Panc1 (cell line): ENCODE data around the gene RIPOR2. TPM values are rescaled to one million over a fixed set of nuclear protein-coding genes. Genes with fewer than 3 reads are reported as not detected.

Source experiments
- ATAC-seq: fragments of 200-7000 bp; cut with Tn5 transposase; 2 replicates; pipeline ENCODE4 v1.9.1; 2020; ENCODE audit warnings: mild to moderate bottlenecking, moderate library complexity
- BruUV-seq: library from RNA; stranded (reverse); fragments of 400-500 nt; replicated peaks from 2 replicates; lab custom pipeline; 2021; lab: Mats Ljungman, UMichigan
- CTCF ChIA-PET: fragments of 300-600 bp; sonication (Branson Sonifier 250); formaldehyde crosslinking; loops from one replicate; lab custom pipeline; 2022; ENCODE audit warnings: antibody characterized with exemption; lab: Charles Lee
- POLR2A ChIA-PET: fragments of 300-600 bp; sonication (Branson Sonifier 250); formaldehyde crosslinking; loops from one replicate; lab custom pipeline; 2022; ENCODE audit warnings: antibody characterized with exemption; lab: Charles Lee
- DNase-seq: peaks from one replicate; pipeline ENCODE4 v3.0.0-alpha.2; 2010; ENCODE audit warnings: low read depth, low spot score
- H3K27ac ChIP-seq: 2 replicates; pipeline ENCODE4 v1.5.1; 2011; ENCODE audit warnings: mild to moderate bottlenecking, low read length, inconsistent platforms
- H3K27me3 ChIP-seq: fragments of 200-500 bp; sonication (Bioruptor generic); 2 replicates; pipeline ENCODE4 v1.6.0; 2014; ENCODE audit warnings: low read length, inconsistent platforms; ENCODE audit not compliant: control insufficient read depth, insufficient read depth
- H3K36me3 ChIP-seq: fragments of 200-500 bp; sonication (Bioruptor generic); 2 replicates; pipeline ENCODE4 v1.5.1; 2014; ENCODE audit warnings: inconsistent platforms, mild to moderate bottlenecking, low read length, moderate library complexity; ENCODE audit not compliant: control insufficient read depth, insufficient read depth
- H3K4me1 ChIP-seq: 2 replicates; pipeline ENCODE4 v1.5.1; 2011; ENCODE audit warnings: inconsistent platforms, mild to moderate bottlenecking, low read length, moderate library complexity; ENCODE audit not compliant: control insufficient read depth, insufficient read depth
- H3K4me3 ChIP-seq, 2 experiments: 2 replicates each; pipeline ENCODE4 v1.5.1; 2011 to 2012; ENCODE audit warnings: low read depth in 2 of 2, low read length in 2 of 2, mild to moderate bottlenecking in 2 of 2, inconsistent platforms in 1 of 2, moderate library complexity in 1 of 2
- H3K9me3 ChIP-seq: fragments of 200-500 bp; sonication (Bioruptor generic); 2 replicates; pipeline ENCODE4 v1.5.1; 2014; ENCODE audit warnings: low read depth, mild to moderate bottlenecking, inconsistent platforms, low read length, moderate library complexity; ENCODE audit not compliant: control insufficient read depth, insufficient read depth
- POLR2AphosphoS5 ChIP-seq: IDR thresholded peaks from 2 replicates; pipeline ENCODE4 v1.6.1; 2012; ENCODE audit warnings: mild to moderate bottlenecking, low read depth, low read length, moderate library complexity
- REST ChIP-seq, 2 experiments: IDR thresholded peaks; 2 replicates each; pipeline ENCODE4 v1.6.1; 2011 to 2012; ENCODE audit warnings: low read depth in 2 of 2, control low read depth in 1 of 2, low read length in 1 of 2, mild to moderate bottlenecking in 1 of 2, moderate library complexity in 1 of 2; ENCODE audit not compliant: insufficient read depth in 1 of 2
- SIN3A ChIP-seq: IDR thresholded peaks from 2 replicates; pipeline ENCODE4 v1.6.1; 2012; ENCODE audit warnings: low read depth, mild to moderate bottlenecking, low read length, moderate library complexity, borderline replicate concordance; ENCODE audit not compliant: insufficient read depth
- TCF7L2 ChIP-seq: IDR thresholded peaks from 2 replicates; pipeline ENCODE4 v1.6.1; 2011; ENCODE audit warnings: mild to moderate bottlenecking, low read depth, low read length, inconsistent platforms
- in situ Hi-C: cut with HindIII; loops from 2 replicates; pipeline ENCODE4 v1.10.0; 2016; ENCODE audit warnings: low sequenced_read_pairs, low pct_unique_long_range_greater_than_20kb
- intact Hi-C: fragments of 100-400 bp; cut with micrococcal nuclease; formaldehyde crosslinking; loops from one replicate; pipeline ENCODE4 v1.10.0; 2022; ENCODE audit not compliant: unreplicated experiment
- total RNA-seq: library from RNA; stranded (reverse); gene quantifications from one replicate; pipeline ENCODE4 v1.2.1, GENCODE V29; 2021; ENCODE audit not compliant: unreplicated experiment
- TF ChIP-seq, protein P1 (sequence below): fragments of 450-650 bp; IDR thresholded peaks from 2 replicates; pipeline ENCODE4 v1.5.1; 2017; ENCODE audit warnings: mild to moderate bottlenecking

RIPOR2 gene
- total RNA-seq, 1 experiment from 2014 or later: 0.54 TPM

DNA sequence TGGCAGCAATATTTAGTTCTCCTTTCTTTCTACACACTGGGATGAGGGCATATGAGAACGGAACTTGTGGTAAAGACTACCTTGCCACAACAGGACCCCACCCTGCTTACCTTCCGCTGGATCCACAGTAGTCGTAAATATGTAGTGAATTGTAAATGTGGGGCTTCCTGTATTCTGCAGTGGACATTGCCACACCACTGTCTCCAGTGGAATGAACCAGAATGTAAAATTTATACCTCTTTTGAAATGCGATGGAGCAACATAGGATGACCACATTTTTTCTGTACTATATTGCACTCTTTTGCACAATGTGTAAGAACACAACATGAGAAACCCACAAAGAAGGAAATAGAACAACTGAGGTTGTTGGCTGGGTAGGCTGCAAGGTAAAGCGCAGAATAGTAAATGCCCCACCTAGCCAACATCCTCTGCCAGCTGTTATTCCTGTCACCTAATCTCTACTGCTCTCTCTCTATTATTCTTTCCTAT is 16.1 kb upstream of the RIPOR2 start:
- no peak overlapping the region for H3K4me3 ChIP-seq
- intact Hi-C loops: no loop called here
- ChIA-PET POLR2A (no interaction called here), CTCF (no interaction called here)
- no peak for ATAC-seq
- H3K4me1 ChIP-seq: no peaks in the 10 kb centered on the region
- no TSS peak for BruUV-seq
- TF ChIP-seq, protein P1, sequence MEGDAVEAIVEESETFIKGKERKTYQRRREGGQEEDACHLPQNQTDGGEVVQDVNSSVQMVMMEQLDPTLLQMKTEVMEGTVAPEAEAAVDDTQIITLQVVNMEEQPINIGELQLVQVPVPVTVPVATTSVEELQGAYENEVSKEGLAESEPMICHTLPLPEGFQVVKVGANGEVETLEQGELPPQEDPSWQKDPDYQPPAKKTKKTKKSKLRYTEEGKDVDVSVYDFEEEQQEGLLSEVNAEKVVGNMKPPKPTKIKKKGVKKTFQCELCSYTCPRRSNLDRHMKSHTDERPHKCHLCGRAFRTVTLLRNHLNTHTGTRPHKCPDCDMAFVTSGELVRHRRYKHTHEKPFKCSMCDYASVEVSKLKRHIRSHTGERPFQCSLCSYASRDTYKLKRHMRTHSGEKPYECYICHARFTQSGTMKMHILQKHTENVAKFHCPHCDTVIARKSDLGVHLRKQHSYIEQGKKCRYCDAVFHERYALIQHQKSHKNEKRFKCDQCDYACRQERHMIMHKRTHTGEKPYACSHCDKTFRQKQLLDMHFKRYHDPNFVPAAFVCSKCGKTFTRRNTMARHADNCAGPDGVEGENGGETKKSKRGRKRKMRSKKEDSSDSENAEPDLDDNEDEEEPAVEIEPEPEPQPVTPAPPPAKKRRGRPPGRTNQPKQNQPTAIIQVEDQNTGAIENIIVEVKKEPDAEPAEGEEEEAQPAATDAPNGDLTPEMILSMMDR: no peak
- no peak for TF ChIP-seq POLR2AphosphoS5
- TF ChIP-seq SIN3A: no peak
- no peak for TF ChIP-seq REST (IDR thresholded peaks at IDR 0.05; ENCODE audit: insufficient read depth in 1 of 2, low read depth in 2 of 2, low read length in 1 of 2)
- TF ChIP-seq TCF7L2: no peak
- in situ Hi-C loops: no loop called here
- H3K9me3 ChIP-seq: no peaks in the 10 kb centered on the region
- peaks cover 21% of the 10 kb centered on the region for H3K27me3 ChIP-seq
- no peak for DNase-seq
- H3K36me3 ChIP-seq: no peaks in the 10 kb centered on the region
- no peak overlapping the region for H3K27ac ChIP-seq

GRCh38 chr6:24950218-24950941 is 14.6 kb upstream of the RIPOR2 start:
- in situ Hi-C loops (no loop called here), intact Hi-C loops (no loop called here)
- Histone ChIP-seq H3K4me3 (no peak overlapping the region), H3K27ac (no peak overlapping the region), H3K4me1 (no peaks in the 10 kb centered on the region), H3K9me3 (no peaks in the 10 kb centered on the region), H3K27me3 (peaks cover 22% of the 10 kb centered on the region), H3K36me3 (no peaks in the 10 kb centered on the region)
- no peak for DNase-seq
- ChIA-PET POLR2A (no interaction called here), CTCF (no interaction called here)
- TF ChIP-seq, protein P1: no peak
- no peak for TF ChIP-seq TCF7L2
- no TSS peak for BruUV-seq
- no peak for ATAC-seq
